ENCODE data around the gene MBNL2.

The MBNL2 gene

GRCh38 chr13:97255515-97256021 is 33.4 kb downstream of the MBNL2 start:
- DNase-seq = no peak

- no peak for DNase-seq
Measured at GRCh38 chr13:97256343-97256783, 34.2 kb downstream of the MBNL2 start.

GRCh38 chr13:97257228-97257755 is 35.2 kb downstream of the MBNL2 start:
- DNase-seq = no peak

- DNase-seq = peak; percentile 4
Measured at GRCh38 chr13:97257800-97258799, 36.0 kb downstream of the MBNL2 start.

DNA sequence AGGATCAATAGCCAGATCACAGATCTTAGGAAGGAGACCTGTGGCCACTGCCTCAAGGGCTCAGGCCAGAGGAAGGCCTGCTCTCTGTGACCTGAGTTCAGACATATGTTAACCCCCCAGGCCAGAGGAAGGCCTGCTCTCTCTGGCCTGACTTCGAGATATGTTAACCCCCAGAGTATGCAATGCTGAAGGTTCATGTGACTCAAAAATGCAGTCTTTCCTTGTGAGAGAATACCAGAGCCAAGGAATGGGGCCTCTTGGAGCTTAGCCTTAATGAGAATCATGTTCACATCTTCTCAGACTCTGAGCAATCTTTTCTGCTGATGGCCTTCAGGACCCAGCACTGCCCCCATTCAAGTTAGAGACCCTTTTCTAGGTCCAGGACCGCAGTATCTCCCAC is 36.7 kb downstream of the MBNL2 start:
- no peak for DNase-seq

GRCh38 chr13:97259410-97259797 is 37.3 kb downstream of the MBNL2 start:
- no peak for DNase-seq

DNA sequence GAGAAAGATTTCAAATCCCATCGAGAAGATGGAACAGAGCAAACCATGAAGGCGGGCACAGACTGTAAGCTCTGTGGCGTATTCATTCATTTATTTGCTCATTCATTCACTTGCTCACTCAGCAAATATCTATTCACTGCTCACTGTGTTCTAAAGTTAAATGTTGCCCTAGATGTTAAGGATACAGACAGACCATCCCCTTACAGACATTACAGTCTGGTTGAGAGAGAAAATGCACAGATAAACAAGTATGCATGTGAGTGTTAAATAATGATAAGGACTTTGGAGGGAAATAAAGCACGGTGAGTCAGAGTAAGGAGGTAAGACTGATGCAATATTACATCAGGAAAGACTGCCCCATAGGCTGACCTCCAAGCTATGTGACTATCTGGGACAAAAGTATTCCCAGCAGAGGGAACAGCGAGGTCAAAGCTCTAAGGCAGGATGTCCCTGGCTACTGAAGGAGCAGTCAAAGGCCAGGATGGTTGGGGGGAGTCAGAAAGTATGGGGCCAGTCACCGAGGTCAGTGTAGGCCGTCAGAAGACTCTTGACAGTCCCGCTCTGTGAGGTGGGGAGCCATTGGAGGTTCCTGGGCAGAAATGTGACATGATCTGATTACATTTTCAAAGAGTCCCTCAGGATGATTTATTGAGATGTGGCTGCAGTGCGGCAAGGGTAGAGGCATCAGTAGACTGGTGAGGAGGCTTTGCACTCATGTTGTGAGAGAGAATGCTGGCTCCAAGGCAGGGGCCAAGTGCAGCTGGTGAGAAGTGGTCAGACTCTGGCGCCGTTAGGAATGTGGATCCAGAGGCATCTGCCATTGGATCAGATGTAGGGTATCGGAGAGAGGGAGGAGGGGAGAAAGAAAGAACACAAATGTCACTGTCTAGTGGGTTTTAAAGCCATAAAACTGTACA is 37.9 kb downstream of the MBNL2 start:
- no peak for DNase-seq

GRCh38 chr13:97261254-97262005 is 39.3 kb downstream of the MBNL2 start:
- peak; percentile 18 for DNase-seq

- DNase-seq = no peak
Measured at GRCh38 chr13:97262058-97262457, 39.9 kb downstream of the MBNL2 start.

- DNase-seq = no peak
Measured at GRCh38 chr13:97263160-97263559, 41.0 kb downstream of the MBNL2 start.

- no peak for DNase-seq
Measured at GRCh38 chr13:97264663-97265062, 42.5 kb downstream of the MBNL2 start.

DNA sequence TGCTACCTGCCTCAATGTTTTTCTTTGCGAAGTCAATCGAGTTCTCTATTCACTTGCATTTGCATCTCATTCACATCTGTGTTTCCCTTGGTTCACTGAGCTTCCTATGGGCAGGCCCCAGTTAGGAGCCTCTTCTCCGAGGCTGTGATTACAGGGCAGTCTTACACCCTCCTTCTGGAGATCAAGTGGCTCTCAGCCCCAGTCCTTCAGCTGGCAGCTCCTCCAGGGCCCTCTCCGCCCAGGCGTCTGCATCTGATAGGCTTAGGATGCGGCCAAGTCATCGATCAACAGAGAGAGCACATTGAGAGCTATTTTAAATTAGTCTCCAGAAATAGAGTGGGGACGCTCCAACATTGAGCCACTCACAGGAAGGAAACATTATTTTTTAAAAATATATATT is 44.2 kb downstream of the MBNL2 start:
- DNase-seq = no peak

DNA sequence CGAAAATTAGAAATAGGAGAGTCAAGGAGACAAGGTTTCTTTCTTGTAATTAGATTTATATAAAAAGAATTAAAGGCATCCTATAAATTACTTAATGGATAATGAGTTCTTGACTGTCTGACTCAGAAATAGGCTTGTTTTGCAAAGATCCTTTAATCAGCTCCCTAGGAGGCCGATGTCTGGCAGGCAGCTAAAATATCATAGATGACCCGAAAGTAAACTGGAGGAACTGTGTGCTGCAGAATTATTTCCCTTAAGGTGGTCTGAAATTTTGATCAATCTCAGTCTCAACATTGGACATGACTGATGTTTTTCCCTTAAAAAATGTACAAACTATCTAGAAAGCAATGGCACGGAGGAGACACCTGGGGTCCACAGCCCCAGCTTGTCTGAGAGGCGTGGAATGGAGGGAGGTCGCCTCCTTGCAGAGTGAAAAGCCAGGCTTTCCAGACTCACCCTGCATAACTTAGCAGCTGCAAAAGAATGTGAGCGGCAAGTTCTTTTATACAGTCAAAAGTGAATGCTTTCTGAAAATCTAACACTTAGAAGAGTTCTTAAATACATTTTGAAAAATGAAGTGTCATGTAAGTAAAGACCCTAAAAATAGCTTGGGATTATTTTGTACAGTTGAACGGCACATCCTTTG is 44.8 kb downstream of the MBNL2 start:
- DNase-seq = no peak

GRCh38 chr13:97267418-97268059 is 45.4 kb downstream of the MBNL2 start:
- no peak for DNase-seq

DNA sequence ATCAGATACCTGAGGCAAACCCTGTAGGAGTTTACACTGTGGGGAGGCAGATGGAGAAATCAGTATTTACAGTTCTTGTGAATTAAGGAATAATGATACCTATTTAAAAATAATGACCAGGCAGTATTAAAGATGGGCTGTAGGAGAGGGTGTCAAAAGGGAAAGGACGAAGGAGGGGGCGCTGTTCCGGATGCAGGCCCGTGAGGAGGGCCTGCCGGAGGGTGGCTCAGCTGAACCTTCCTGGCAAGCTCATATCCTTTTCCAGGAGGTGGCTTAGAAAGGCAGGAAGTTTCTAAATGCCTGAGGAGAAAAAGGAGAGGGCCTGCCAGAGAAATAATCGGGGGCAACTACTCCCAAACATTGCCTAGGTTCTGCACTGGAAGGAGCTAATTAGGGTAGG is 46.6 kb downstream of the MBNL2 start:
- no peak for DNase-seq

- DNase-seq = no peak
Measured at GRCh38 chr13:97269603-97270002, 47.5 kb downstream of the MBNL2 start.

DNA sequence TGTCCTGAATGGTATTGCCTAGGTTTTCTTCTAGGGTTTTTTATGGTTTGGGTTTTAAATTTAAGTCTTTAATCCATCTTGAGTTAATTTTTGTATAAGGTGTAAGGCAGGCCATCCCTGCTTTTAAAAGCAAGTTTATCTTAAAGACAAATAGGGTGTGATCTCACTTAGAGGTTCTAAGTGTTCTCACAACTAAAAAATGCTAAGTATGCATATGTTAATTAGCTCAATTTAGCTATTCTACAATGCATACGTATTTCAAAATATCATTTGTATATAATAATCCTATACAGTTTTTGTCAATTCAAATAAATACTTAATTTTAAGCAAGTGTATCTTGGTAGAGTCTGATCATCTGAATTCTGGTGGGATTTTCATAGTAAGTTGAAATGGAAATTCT is 50.4 kb downstream of the MBNL2 start:
- DNase-seq = no peak

GRCh38 chr13:97273341-97273831 is 51.3 kb downstream of the MBNL2 start:
- no peak for DNase-seq

DNA sequence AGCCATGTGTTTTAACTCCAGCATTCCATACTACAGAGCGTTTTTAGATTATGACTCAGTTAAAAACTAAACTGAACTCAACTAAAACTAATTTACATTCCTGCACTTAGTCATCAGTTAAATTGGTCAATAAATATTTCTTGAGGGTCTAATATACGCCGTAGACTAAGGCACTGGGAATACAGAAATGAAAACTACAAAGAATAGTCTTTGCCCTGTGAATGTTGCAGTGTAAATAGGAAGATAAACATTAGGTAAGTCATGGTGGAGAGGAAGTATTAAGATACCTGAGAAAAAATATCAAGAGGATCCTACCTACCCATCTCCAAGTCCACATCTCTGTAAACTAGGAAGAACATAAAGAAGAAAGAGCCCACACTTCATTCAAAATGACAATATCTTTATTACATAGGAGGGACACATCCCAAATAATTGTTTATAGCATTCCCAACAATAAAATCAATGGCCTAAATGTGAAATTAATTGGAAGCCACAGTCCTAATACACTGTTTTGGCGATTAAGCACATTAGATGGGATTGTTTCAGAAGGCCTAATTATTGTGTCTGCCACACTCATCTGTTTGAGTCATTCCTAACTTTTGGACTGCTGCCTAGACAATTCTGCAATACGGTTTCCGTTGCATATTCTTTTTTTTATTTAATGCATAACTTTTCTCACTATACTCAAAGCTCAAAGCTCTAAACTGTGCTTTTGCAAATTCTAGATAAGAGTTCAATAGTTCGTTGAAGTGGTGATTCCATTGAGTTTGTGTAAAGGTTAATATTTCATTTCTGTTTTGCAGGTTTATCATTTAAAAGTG is 52.9 kb downstream of the MBNL2 start:
- no peak for DNase-seq

All from activated CD4-positive, alpha-beta T cell treated with anti-CD3 and anti-CD28 coated beads, Interleukin-2, amount 50 U/mL, for 1 hour (primary cell).